ENCODE data around the gene SNTN. TPM values are rescaled to one million over a fixed set of nuclear protein-coding genes. Genes with fewer than 3 reads are reported as not detected.

Gene SNTN
- total and polyA plus RNA-seq, 2 experiments from 2014 or later: 0.70 TPM; not detected in 1

DNA sequence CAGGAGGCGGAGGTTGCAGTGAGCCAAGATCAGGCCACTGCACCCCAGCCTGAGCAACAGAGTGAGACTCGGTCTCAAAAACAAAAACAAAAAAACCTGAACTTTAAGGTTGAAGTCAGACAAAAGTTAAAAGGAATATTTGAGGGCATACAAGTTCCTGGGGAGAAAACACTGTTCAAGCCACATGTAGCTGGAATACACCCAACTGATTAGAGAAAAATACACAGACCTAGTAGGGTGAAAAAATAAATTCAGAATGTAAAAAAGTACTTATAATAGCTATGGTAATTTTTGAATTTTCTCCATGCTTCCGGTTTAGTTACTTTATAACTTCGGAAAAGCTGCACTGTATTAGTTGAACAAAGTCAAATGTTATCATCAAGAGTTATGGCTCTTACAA is 42.6 kb upstream of the SNTN start:
- ATAC-seq (no peak), DNase-seq (ENCODE audit: low spot score) (no peak)
- Histone ChIP-seq H3K4me1 (ENCODE audit: insufficient read depth) (no peaks in the 10 kb centered on the region), H3K9me2 (ENCODE audit: insufficient read depth) (0 out of 2 replicates have a peak, but pooled peaks cover 4% of the 10 kb centered on the region), H3K4me3 (no peak overlapping the region), H3K27me3 (ENCODE audit: insufficient read depth) (no peaks in the 10 kb centered on the region), H4K20me1 (replicated peaks; ENCODE audit: insufficient read depth) (no peaks in the 10 kb centered on the region), H3F3A (replicated peaks; ENCODE audit: low read depth) (no peaks in the 10 kb centered on the region), H3K79me2 (replicated peaks; ENCODE audit: insufficient read depth) (no peaks in the 10 kb centered on the region), H3K27ac (ENCODE audit: low read depth) (no peak overlapping the region), H3K36me3 (ENCODE audit: insufficient read depth) (no peaks in the 10 kb centered on the region), H3K4me2 (no peak overlapping the region), H2AFZ (no peak overlapping the region)
- Mint-ChIP-seq H3K27me3 (ENCODE audit: insufficient read depth, low read depth, poor library complexity) (no peaks in the 10 kb centered on the region), H3K36me3 (ENCODE audit: low read depth) (no peaks in the 10 kb centered on the region), H3K4me1 (peaks cover 3% of the 10 kb centered on the region; the same call in 1 of the 3 replicates), H3K4me3 (no peak overlapping the region), H3K27ac (no peak overlapping the region), H3K9me3 (no peaks in the 10 kb centered on the region)
- TF ChIP-seq, protein P1, sequence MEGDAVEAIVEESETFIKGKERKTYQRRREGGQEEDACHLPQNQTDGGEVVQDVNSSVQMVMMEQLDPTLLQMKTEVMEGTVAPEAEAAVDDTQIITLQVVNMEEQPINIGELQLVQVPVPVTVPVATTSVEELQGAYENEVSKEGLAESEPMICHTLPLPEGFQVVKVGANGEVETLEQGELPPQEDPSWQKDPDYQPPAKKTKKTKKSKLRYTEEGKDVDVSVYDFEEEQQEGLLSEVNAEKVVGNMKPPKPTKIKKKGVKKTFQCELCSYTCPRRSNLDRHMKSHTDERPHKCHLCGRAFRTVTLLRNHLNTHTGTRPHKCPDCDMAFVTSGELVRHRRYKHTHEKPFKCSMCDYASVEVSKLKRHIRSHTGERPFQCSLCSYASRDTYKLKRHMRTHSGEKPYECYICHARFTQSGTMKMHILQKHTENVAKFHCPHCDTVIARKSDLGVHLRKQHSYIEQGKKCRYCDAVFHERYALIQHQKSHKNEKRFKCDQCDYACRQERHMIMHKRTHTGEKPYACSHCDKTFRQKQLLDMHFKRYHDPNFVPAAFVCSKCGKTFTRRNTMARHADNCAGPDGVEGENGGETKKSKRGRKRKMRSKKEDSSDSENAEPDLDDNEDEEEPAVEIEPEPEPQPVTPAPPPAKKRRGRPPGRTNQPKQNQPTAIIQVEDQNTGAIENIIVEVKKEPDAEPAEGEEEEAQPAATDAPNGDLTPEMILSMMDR (conservative IDR thresholded peaks at IDR 0.05; ENCODE audit: low read depth in 2 of 2): no peak
- TF ChIP-seq NANOG (IDR thresholded peaks at IDR 0.05; ENCODE audit: borderline replicate concordance): no peak
- no peak for TF ChIP-seq ZNF114 (CRISPR knock-in tag; IDR thresholded peaks at IDR 0.05)
- no peak for TF ChIP-seq ZNF331 (CRISPR knock-in tag; IDR thresholded peaks at IDR 0.05; ENCODE audit: low read depth)
- TF ChIP-seq JUNB (IDR thresholded peaks at IDR 0.05; ENCODE audit: unreplicated experiment): no peak
- TF ChIP-seq STAT1 (IDR thresholded peaks at IDR 0.05; ENCODE audit: unreplicated experiment): no peak

DNA sequence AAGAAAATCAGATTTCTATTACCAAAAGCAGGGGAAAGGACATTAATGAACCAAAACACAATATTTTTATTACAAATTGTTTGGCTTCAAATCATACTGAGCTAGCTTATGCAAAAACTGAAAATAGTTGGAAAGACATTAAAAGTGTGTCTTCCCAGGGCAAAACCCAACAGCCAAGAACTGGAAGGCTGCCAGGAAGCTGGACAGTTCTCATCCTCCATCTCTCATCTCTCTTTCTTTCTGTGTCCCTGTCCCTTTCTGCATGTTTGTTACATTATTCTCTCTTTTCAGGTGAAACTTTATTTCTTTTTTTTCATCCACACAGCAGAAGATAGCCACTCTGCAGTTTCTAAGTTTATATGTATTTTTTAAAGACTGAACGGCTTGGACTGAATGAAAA is 41.1 kb upstream of the SNTN start:
- H3K4me3 Mint-ChIP-seq: no peak overlapping the region
- no peak overlapping the region for H3K27ac ChIP-seq (ENCODE audit: low read depth)
- H3K27me3 ChIP-seq (ENCODE audit: insufficient read depth): no peaks in the 10 kb centered on the region
- H3K4me3 ChIP-seq: no peak overlapping the region
- peaks cover 3% of the 10 kb centered on the region; the same call in 1 of the 3 replicates for H3K4me1 Mint-ChIP-seq
- 0 out of 2 replicates have a peak, but pooled peaks cover 5% of the 10 kb centered on the region for H3K9me2 ChIP-seq (ENCODE audit: insufficient read depth)
- H3K36me3 ChIP-seq (ENCODE audit: insufficient read depth): no peaks in the 10 kb centered on the region
- no peak for ATAC-seq
- no peaks in the 10 kb centered on the region for H3K27me3 Mint-ChIP-seq (ENCODE audit: insufficient read depth, low read depth, poor library complexity)
- H2AFZ ChIP-seq: no peak overlapping the region
- H3K4me1 ChIP-seq (ENCODE audit: insufficient read depth): no peaks in the 10 kb centered on the region
- H3K79me2 ChIP-seq (replicated peaks; ENCODE audit: insufficient read depth): no peaks in the 10 kb centered on the region
- H3K4me2 ChIP-seq: no peak overlapping the region
- no peaks in the 10 kb centered on the region for H3F3A ChIP-seq (replicated peaks; ENCODE audit: low read depth)
- no peak overlapping the region for H3K27ac Mint-ChIP-seq
- H3K36me3 Mint-ChIP-seq (ENCODE audit: low read depth): no peaks in the 10 kb centered on the region
- no peaks in the 10 kb centered on the region for H3K9me3 Mint-ChIP-seq
- no peak for DNase-seq (ENCODE audit: low spot score)
- H4K20me1 ChIP-seq (replicated peaks; ENCODE audit: insufficient read depth): no peaks in the 10 kb centered on the region
- TF ChIP-seq NANOG (IDR thresholded peaks at IDR 0.05; ENCODE audit: borderline replicate concordance) (no peak), CREB1 (CRISPR knock-in tag; IDR thresholded peaks at IDR 0.05; ENCODE audit: low read depth) (no peak), EZH2phosphoT487 (IDR thresholded peaks at IDR 0.05; ENCODE audit: unreplicated experiment) (no peak), EZH2 (IDR thresholded peaks at IDR 0.05; ENCODE audit: low read depth, unreplicated experiment) (no peak), STAT1 (IDR thresholded peaks at IDR 0.05; ENCODE audit: unreplicated experiment) (no peak), ZNF114 (CRISPR knock-in tag; IDR thresholded peaks at IDR 0.05) (no peak), ZNF331 (CRISPR knock-in tag; IDR thresholded peaks at IDR 0.05; ENCODE audit: low read depth) (no peak), POLR2AphosphoS5 (IDR thresholded peaks at IDR 0.05; ENCODE audit: low read depth) (no peak), JUNB (IDR thresholded peaks at IDR 0.05; ENCODE audit: unreplicated experiment) (no peak)
- TF ChIP-seq, protein P2, sequence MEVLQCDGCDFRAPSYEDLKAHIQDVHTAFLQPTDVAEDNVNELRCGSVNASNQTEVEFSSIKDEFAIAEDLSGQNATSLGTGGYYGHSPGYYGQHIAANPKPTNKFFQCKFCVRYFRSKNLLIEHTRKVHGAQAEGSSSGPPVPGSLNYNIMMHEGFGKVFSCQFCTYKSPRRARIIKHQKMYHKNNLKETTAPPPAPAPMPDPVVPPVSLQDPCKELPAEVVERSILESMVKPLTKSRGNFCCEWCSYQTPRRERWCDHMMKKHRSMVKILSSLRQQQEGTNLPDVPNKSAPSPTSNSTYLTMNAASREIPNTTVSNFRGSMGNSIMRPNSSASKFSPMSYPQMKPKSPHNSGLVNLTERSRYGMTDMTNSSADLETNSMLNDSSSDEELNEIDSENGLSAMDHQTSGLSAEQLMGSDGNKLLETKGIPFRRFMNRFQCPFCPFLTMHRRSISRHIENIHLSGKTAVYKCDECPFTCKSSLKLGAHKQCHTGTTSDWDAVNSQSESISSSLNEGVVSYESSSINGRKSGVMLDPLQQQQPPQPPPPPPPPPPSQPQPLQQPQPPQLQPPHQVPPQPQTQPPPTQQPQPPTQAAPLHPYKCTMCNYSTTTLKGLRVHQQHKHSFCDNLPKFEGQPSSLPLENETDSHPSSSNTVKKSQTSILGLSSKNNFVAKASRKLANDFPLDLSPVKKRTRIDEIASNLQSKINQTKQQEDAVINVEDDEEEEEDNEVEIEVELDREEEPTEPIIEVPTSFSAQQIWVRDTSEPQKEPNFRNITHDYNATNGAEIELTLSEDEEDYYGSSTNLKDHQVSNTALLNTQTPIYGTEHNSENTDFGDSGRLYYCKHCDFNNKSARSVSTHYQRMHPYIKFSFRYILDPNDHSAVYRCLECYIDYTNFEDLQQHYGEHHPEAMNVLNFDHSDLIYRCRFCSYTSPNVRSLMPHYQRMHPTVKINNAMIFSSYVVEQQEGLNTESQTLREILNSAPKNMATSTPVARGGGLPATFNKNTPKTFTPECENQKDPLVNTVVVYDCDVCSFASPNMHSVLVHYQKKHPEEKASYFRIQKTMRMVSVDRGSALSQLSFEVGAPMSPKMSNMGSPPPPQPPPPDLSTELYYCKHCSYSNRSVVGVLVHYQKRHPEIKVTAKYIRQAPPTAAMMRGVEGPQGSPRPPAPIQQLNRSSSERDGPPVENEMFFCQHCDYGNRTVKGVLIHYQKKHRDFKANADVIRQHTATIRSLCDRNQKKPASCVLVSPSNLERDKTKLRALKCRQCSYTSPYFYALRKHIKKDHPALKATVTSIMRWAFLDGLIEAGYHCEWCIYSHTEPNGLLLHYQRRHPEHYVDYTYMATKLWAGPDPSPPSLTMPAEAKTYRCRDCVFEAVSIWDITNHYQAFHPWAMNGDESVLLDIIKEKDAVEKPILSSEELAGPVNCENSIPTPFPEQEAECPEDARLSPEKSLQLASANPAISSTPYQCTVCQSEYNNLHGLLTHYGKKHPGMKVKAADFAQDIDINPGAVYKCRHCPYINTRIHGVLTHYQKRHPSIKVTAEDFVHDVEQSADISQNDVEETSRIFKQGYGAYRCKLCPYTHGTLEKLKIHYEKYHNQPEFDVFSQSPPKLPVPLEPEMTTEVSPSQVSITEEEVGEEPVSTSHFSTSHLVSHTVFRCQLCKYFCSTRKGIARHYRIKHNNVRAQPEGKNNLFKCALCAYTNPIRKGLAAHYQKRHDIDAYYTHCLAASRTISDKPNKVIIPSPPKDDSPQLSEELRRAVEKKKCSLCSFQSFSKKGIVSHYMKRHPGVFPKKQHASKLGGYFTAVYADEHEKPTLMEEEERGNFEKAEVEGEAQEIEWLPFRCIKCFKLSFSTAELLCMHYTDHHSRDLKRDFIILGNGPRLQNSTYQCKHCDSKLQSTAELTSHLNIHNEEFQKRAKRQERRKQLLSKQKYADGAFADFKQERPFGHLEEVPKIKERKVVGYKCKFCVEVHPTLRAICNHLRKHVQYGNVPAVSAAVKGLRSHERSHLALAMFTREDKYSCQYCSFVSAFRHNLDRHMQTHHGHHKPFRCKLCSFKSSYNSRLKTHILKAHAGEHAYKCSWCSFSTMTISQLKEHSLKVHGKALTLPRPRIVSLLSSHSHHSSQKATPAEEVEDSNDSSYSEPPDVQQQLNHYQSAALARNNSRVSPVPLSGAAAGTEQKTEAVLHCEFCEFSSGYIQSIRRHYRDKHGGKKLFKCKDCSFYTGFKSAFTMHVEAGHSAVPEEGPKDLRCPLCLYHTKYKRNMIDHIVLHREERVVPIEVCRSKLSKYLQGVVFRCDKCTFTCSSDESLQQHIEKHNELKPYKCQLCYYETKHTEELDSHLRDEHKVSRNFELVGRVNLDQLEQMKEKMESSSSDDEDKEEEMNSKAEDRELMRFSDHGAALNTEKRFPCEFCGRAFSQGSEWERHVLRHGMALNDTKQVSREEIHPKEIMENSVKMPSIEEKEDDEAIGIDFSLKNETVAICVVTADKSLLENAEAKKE (CRISPR knock-in tag; IDR thresholded peaks at IDR 0.05): no peak
- TF ChIP-seq, protein P1 (conservative IDR thresholded peaks at IDR 0.05; ENCODE audit: low read depth in 2 of 2): no peak
